MCF 10A (cell line): ENCODE measurements around the gene NME2. TPM values are rescaled to one million over a fixed set of nuclear protein-coding genes. Genes with fewer than 3 reads are reported as not detected.

ENCODE experiments used
- BruUV-seq: library from RNA; stranded (reverse); fragments of 400-500 nt; replicated peaks from 2 replicates; lab custom pipeline; 2021; lab: Mats Ljungman, UMichigan
- CTCF ChIA-PET: fragments of 300-600 bp; sonication (Branson Sonifier 250); formaldehyde crosslinking; extraction: SDS; loops from one replicate; lab custom pipeline; 2021; ENCODE audit warnings: antibody characterized with exemption, inconsistent platforms; lab: Yijun Ruan, JAX
- POLR2A ChIA-PET: fragments of 300-600, 350-650 bp; sonication (Branson Sonifier 250); formaldehyde crosslinking; extraction: SDS; loops from one replicate; lab custom pipeline; 2020; ENCODE audit warnings: antibody characterized with exemption, inconsistent platforms; lab: Yijun Ruan, JAX
- DNase-seq: peaks from one replicate; pipeline ENCODE4 v3.0.0-alpha.2; 2018; ENCODE audit not compliant: unreplicated experiment
- H3K27ac Mint-ChIP-seq: one replicate; pipeline ENCODE4 v1.8.0; 2022; ENCODE audit warnings: mild to moderate bottlenecking, low read depth, mixed read lengths; ENCODE audit not compliant: unreplicated experiment
- H3K27me3 Mint-ChIP-seq: one replicate; pipeline ENCODE4 v1.8.0; 2022; ENCODE audit warnings: mixed read lengths; ENCODE audit not compliant: insufficient read depth, unreplicated experiment
- H3K36me3 Mint-ChIP-seq: one replicate; pipeline ENCODE4 v1.8.0; 2022; ENCODE audit warnings: mild to moderate bottlenecking, moderate library complexity, mixed read lengths; ENCODE audit not compliant: insufficient read depth, unreplicated experiment
- H3K4me1 Mint-ChIP-seq: one replicate; pipeline ENCODE4 v1.8.0; 2022; ENCODE audit warnings: mixed read lengths; ENCODE audit not compliant: insufficient read depth, unreplicated experiment
- H3K4me3 Mint-ChIP-seq: one replicate; pipeline ENCODE4 v1.8.0; 2022; ENCODE audit warnings: mild to moderate bottlenecking, moderate library complexity, mixed read lengths; ENCODE audit not compliant: unreplicated experiment
- H3K9me3 Mint-ChIP-seq: one replicate; pipeline ENCODE4 v1.8.0; 2022; ENCODE audit warnings: mixed read lengths; ENCODE audit not compliant: unreplicated experiment
- intact Hi-C: fragments of 100-400 bp; cut with micrococcal nuclease; formaldehyde crosslinking; loops from 2 replicates; pipeline ENCODE4 v1.14.1; 2022
- total RNA-seq: library from RNA; stranded (reverse); gene quantifications from 2 replicates; pipeline ENCODE4 v1.2.3, GENCODE V29; 2022
- TF ChIP-seq, protein P1 (sequence below): fragments of 200-600 bp; IDR thresholded peaks from one replicate; pipeline ENCODE4 v1.8.0; 2022; ENCODE audit warnings: antibody characterized with exemption, mild to moderate bottlenecking; ENCODE audit not compliant: unreplicated experiment

The NME2 gene
- total RNA-seq, 1 experiment from 2014 or later, result 1,033 TPM

DNA sequence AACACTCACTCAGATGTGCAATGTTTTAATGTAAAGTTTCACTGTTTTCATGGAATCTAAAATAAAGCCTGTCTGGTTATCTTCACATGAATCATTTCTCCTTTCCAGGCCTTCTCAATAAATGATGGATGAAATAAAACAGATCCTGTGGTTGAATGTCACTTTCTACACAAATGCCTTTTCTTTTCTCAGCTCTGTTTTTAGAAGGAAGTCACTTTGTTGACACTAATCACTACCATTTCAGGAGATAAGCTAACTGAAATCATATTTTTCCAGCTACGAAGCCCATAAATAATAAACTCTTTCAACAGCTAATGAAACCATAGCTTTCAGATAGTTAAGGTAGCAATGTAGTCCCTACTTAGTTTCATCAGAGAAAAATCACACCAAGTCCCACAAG lies 17.9 kb downstream of the NME2 start:
- no peaks in the 10 kb centered on the region for H3K4me1 Mint-ChIP-seq
- intact Hi-C loops, result no loop called here
- no peak overlapping the region for H3K27ac Mint-ChIP-seq
- no peak overlapping the region for H3K4me3 Mint-ChIP-seq
- TF ChIP-seq, protein P1, sequence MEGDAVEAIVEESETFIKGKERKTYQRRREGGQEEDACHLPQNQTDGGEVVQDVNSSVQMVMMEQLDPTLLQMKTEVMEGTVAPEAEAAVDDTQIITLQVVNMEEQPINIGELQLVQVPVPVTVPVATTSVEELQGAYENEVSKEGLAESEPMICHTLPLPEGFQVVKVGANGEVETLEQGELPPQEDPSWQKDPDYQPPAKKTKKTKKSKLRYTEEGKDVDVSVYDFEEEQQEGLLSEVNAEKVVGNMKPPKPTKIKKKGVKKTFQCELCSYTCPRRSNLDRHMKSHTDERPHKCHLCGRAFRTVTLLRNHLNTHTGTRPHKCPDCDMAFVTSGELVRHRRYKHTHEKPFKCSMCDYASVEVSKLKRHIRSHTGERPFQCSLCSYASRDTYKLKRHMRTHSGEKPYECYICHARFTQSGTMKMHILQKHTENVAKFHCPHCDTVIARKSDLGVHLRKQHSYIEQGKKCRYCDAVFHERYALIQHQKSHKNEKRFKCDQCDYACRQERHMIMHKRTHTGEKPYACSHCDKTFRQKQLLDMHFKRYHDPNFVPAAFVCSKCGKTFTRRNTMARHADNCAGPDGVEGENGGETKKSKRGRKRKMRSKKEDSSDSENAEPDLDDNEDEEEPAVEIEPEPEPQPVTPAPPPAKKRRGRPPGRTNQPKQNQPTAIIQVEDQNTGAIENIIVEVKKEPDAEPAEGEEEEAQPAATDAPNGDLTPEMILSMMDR, result no peak
- ChIA-PET POLR2A (interaction anchor here (1.0 to 1.3 kb wide), 2 partner anchors 8 to 10 kb away, joined by 3 to 4 read pairs; no protein-coding TSS in a partner anchor), CTCF (no interaction called here)
- DNase-seq, result no peak
- no peaks in the 10 kb centered on the region for H3K9me3 Mint-ChIP-seq
- H3K36me3 Mint-ChIP-seq, result peaks cover 95% of the 10 kb centered on the region
- BruUV-seq, result no TSS peak
- H3K27me3 Mint-ChIP-seq, result no peaks in the 10 kb centered on the region

GRCh38 chr17:51185763-51186332 lies 19.6 kb downstream of the NME2 start:
- no peak overlapping the region for H3K27ac Mint-ChIP-seq
- H3K4me3 Mint-ChIP-seq, result no peak overlapping the region
- CTCF ChIA-PET, result interaction anchor here (0.6 to 1.0 kb wide), 4 partner anchors 63 to 181 kb away, joined by 3 to 4 read pairs (median 3); partner anchors contain the start of gene SPAG9

DNA sequence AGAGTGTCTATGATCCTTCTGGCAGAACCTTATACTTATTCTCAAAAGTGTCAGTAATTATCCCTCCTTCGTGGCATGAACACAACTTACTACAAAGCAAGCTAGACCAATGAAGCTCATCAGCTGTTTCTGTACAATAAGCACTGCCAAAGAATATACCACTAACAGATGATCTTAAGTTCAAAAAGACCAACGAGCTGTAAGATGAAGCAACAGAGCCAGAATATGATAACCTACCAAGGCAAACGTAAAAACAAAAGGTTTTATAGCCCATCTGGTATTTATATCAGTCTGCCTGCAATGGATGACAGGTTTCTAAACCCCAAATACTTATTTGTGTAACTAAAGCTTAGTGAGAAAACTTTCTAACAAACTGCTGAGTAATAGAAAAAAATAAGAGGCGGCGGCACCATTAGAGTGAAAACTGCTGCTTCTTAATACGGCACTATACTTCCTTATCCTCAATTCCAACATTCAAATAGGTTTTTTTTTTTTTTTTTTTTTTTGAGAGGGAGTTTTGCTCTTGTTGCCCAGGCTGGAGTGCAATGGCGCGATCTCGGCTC lies 22.1 kb downstream of the NME2 start:
- no peak overlapping the region for H3K27ac Mint-ChIP-seq
- no TSS peak for BruUV-seq
- CTCF ChIA-PET, result no interaction called here

More at GRCh38 chr17:51185763-51186332, 19.6 kb downstream of the NME2 start:
- intact Hi-C loops, result no loop called here
- no TSS peak for BruUV-seq
- no peak for DNase-seq
- no peaks in the 10 kb centered on the region for H3K4me1 Mint-ChIP-seq
- H3K9me3 Mint-ChIP-seq, result no peaks in the 10 kb centered on the region
- no peaks in the 10 kb centered on the region for H3K27me3 Mint-ChIP-seq
- H3K36me3 Mint-ChIP-seq, result peaks cover 100% of the 10 kb centered on the region
- TF ChIP-seq, protein P1, result no peak
- POLR2A ChIA-PET, result interaction anchor here (0.7 to 2.1 kb wide), 2 partner anchors 17 to 20 kb away, joined by 3 to 5 read pairs; partner anchors contain the start of gene NME2

GRCh38 chr17:51189162-51189561 lies 23.0 kb downstream of the NME2 start:
- no peak for DNase-seq
- no peaks in the 10 kb centered on the region for H3K9me3 Mint-ChIP-seq
- H3K4me1 Mint-ChIP-seq, result no peaks in the 10 kb centered on the region
- no peaks in the 10 kb centered on the region for H3K27me3 Mint-ChIP-seq
- no peak overlapping the region for H3K27ac Mint-ChIP-seq
- POLR2A ChIA-PET, result no interaction called here
- TF ChIP-seq, protein P1, result no peak
- H3K36me3 Mint-ChIP-seq, result peaks cover 99% of the 10 kb centered on the region
- no TSS peak for BruUV-seq
- intact Hi-C loops, result no loop called here
- H3K4me3 Mint-ChIP-seq, result no peak overlapping the region
- CTCF ChIA-PET, result interaction anchor here (1.0 kb wide), 1 partner anchor 18 kb away, joined by 3 read pairs; no protein-coding TSS in a partner anchor

More for the DNA sequence above, 22.1 kb downstream of the NME2 start:
- H3K4me3 Mint-ChIP-seq, result no peak overlapping the region
- intact Hi-C loops, result no loop called here
- H3K36me3 Mint-ChIP-seq, result peaks cover 100% of the 10 kb centered on the region
- no peak for DNase-seq
- H3K27me3 Mint-ChIP-seq, result no peaks in the 10 kb centered on the region
- TF ChIP-seq, protein P1, result no peak
- H3K9me3 Mint-ChIP-seq, result no peaks in the 10 kb centered on the region
- H3K4me1 Mint-ChIP-seq, result no peaks in the 10 kb centered on the region
- POLR2A ChIA-PET, result no interaction called here
